Natural killer cell (primary cell): ENCODE measurements around the gene ZNF532. TPM values are rescaled to one million over a fixed set of nuclear protein-coding genes. Genes with fewer than 3 reads are reported as not detected.
"Not testable (repeated sequence)": the region's sequence is repeated elsewhere in the genome, so short reads cannot be mapped to it uniquely, and the experiment has no call there.

Source experiments
- ATAC-seq, 3 donors: fragments of 150-1000 bp in 2 of 3; fragments of 200-7000 bp in 1 of 3; cut with Tn5 transposase; 1 replicate in 1 of 3; 2 replicates in 2 of 3; pipeline ENCODE4 v1.10.0; 2021; ENCODE audit warnings: mild to moderate bottlenecking in 2 of 3, moderate library complexity in 2 of 3
- DNase-seq, 2 donors: peaks; one replicate each; pipeline versions ENCODE4 v3.0.0 to v3.0.0-alpha.2; 2013 to 2021; ENCODE audit warnings: mixed read lengths in 1 of 2
- H3K27ac ChIP-seq: one replicate; pipeline ENCODE4 v1.5.1; 2013; ENCODE audit warnings: mild to moderate bottlenecking, low read length
- H3K27me3 ChIP-seq: one replicate; pipeline ENCODE4 v1.6.1; 2013; ENCODE audit warnings: low read length; ENCODE audit not compliant: control insufficient read depth, insufficient read depth
- H3K36me3 ChIP-seq: one replicate; pipeline ENCODE4 v1.6.1; 2013; ENCODE audit warnings: low read length; ENCODE audit not compliant: control insufficient read depth, insufficient read depth
- H3K4me1 ChIP-seq: one replicate; pipeline ENCODE4 v1.6.1; 2013; ENCODE audit warnings: low read length; ENCODE audit not compliant: control insufficient read depth, insufficient read depth
- H3K4me3 ChIP-seq: one replicate; pipeline ENCODE4 v1.5.1; 2013; ENCODE audit warnings: low read length
- H3K9me3 ChIP-seq: one replicate; pipeline ENCODE4 v1.6.1; 2013; ENCODE audit warnings: low read length; ENCODE audit not compliant: control insufficient read depth, insufficient read depth
- H3K27ac Mint-ChIP-seq, 2 donors: one replicate each; pipeline ENCODE4 v1.8.0; 2022; ENCODE audit warnings: mild to moderate bottlenecking in 2 of 2, mixed read lengths in 2 of 2, moderate library complexity in 1 of 2
- H3K27me3 Mint-ChIP-seq, 2 donors: one replicate each; pipeline ENCODE4 v1.8.0; 2022; ENCODE audit warnings: low read depth in 2 of 2, mixed read lengths in 2 of 2
- H3K36me3 Mint-ChIP-seq: one replicate; pipeline ENCODE4 v1.8.0; 2022; ENCODE audit warnings: mixed read lengths
- H3K4me1 Mint-ChIP-seq, 2 donors: one replicate each; pipeline ENCODE4 v1.8.0; 2022; ENCODE audit warnings: mixed read lengths in 2 of 2
- H3K4me3 Mint-ChIP-seq: one replicate; pipeline ENCODE4 v1.8.0; 2022; ENCODE audit warnings: mild to moderate bottlenecking, moderate library complexity, mixed read lengths
- H3K9me3 Mint-ChIP-seq, 2 donors: one replicate each; pipeline ENCODE4 v1.8.0; 2022; ENCODE audit warnings: mixed read lengths in 2 of 2
- CTCF ChIP-seq: fragments of 200-600 bp; IDR thresholded peaks from one replicate; pipeline ENCODE4 v1.8.0; 2022; ENCODE audit warnings: antibody characterized with exemption
- WGBS: methylation state at CpG from one replicate; pipeline ENCODE4 v1.1.7; 2013; ENCODE audit warnings: missing lambda C conversion rate; ENCODE audit not compliant: insufficient coverage; 5-methylcytosine and 5-hydroxymethylcytosine counted together
- intact Hi-C: fragments of 100-400 bp; cut with micrococcal nuclease; formaldehyde crosslinking; loops from one replicate; pipeline ENCODE4 v1.14.2; 2022
- total RNA-seq, 4 donors: library from RNA; stranded (reverse); fragments of 120-200 nt in 1 of 4; gene quantifications; one replicate each; pipeline versions ENCODE4 v1.2.3 to v1.2.4, GENCODE V29; 2013 to 2022

ZNF532 gene
- total RNA-seq, 3 donors from 2014 or later (not counting 1 experiment from before 2014, with no cell fraction given) = 4.8 to 28.5 (median 6.1) TPM

GRCh38 chr18:58853561-58853960, 11.1 kb upstream of the ZNF532 start:
- H3K4me1 Mint-ChIP-seq = no peaks in the 10 kb centered on the region
- no peaks in the 10 kb centered on the region for H3K36me3 Mint-ChIP-seq
- no peak for ATAC-seq
- no peak for DNase-seq
- H3K27me3 Mint-ChIP-seq = peaks cover 9 to 15% of the 10 kb centered on the region in 2 donors
- intact Hi-C loops = no loop called here
- Histone ChIP-seq H3K4me1 (no peaks in the 10 kb centered on the region), H3K36me3 (no peaks in the 10 kb centered on the region), H3K4me3 (no peak overlapping the region), H3K27me3 (no peaks in the 10 kb centered on the region), H3K27ac (no peak overlapping the region), H3K9me3 (no peaks in the 10 kb centered on the region)
- TF ChIP-seq CTCF = no peak
- WGBS = 92% methylated on average over 3 of the region's 3 CpGs
- H3K9me3 Mint-ChIP-seq = no peaks in the 10 kb centered on the region
- no peak overlapping the region for H3K4me3 Mint-ChIP-seq
- no peak overlapping the region for H3K27ac Mint-ChIP-seq

GRCh38 chr18:58855521-58855920, 9.2 kb upstream of the ZNF532 start:
- H3K36me3 Mint-ChIP-seq, ATAC-seq, H3K27ac ChIP-seq: not testable (repeated sequence)

GRCh38 chr18:58856881-58857280, 7.8 kb upstream of the ZNF532 start:
- H3K27ac ChIP-seq = no peak overlapping the region
- no peaks in the 10 kb centered on the region for H3K4me1 ChIP-seq
- no peak overlapping the region for H3K27ac Mint-ChIP-seq
- ATAC-seq = no peak
- no peaks in the 10 kb centered on the region for H3K36me3 ChIP-seq
- H3K36me3 Mint-ChIP-seq = no peaks in the 10 kb centered on the region
- WGBS = 92% methylated on average over 7 of the region's 9 CpGs
- H3K9me3 ChIP-seq = no peaks in the 10 kb centered on the region
- no peaks in the 10 kb centered on the region for H3K9me3 Mint-ChIP-seq
- no peaks in the 10 kb centered on the region for H3K4me1 Mint-ChIP-seq
- no peak overlapping the region for H3K4me3 Mint-ChIP-seq
- H3K27me3 Mint-ChIP-seq = peaks cover 8 to 20% of the 10 kb centered on the region in 2 donors
- no peak overlapping the region for H3K4me3 ChIP-seq
- DNase-seq = no peak
- intact Hi-C loops = no loop called here
- no peak for TF ChIP-seq CTCF
- no peaks in the 10 kb centered on the region for H3K27me3 ChIP-seq

More at GRCh38 chr18:58855521-58855920, 9.2 kb upstream of the ZNF532 start:
- H3K27ac Mint-ChIP-seq, H3K4me1 Mint-ChIP-seq, H3K4me1 ChIP-seq, H3K27me3 Mint-ChIP-seq, H3K4me3 ChIP-seq, intact Hi-C loops, H3K36me3 ChIP-seq, H3K4me3 Mint-ChIP-seq, H3K9me3 ChIP-seq, H3K27me3 ChIP-seq, H3K9me3 Mint-ChIP-seq, DNase-seq: not testable (repeated sequence)
- 95% methylated on average over 7 of the region's 7 CpGs for WGBS

DNA sequence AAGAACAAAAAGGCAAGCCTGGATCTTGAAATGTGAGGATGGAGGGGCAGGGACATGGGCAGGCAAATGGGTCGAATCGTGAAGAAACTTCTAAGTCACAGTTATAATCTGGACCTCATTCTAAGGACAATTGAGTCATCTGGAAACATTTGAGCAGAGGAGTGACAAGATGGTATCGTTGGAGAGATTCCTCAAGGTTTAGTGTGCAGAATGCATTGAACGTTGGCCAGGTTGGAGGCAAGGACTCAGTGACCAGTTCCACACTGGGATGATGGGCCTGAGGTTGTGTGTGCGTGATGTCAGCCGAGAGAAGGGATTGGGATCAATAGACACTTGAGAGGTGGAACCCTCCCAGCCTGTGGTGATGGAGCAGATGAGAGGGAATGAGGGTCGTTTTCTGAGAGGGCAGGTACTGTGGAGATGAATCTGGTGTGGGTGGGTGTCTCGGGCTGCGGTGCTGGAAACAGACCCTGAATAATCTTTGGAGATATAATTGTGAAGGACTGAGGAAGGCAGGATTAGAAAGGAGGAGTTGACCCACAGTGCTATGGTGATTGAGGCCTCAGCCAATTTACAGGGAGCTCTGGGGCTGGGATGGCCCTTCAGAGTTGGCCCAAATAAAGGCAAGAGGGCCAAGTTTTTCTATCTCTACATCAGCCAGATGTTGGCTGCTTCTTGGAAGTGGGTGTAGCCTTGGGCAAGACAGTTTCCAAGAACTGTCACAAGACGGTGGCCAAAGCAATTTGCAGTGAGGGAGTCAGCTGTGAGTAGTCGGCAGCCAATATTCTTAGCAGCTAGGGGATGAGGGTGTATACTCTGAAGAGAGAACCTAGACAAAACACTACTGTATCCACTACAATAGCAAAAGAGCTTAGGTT, 5.8 kb upstream of the ZNF532 start:
- Mint-ChIP-seq H3K4me3 (no peak overlapping the region), H3K9me3 (no peaks in the 10 kb centered on the region), H3K27me3 (peaks cover 15 to 31% of the 10 kb centered on the region in 2 donors), H3K4me1 (peaks cover 4 to 5% of the 10 kb centered on the region in 2 donors), H3K27ac (no peak overlapping the region), H3K36me3 (no peaks in the 10 kb centered on the region)
- 93% methylated on average over 10 of the region's 11 CpGs for WGBS
- no peak for DNase-seq
- H3K4me1 ChIP-seq = peaks cover 8% of the 10 kb centered on the region
- no peaks in the 10 kb centered on the region for H3K36me3 ChIP-seq
- H3K27me3 ChIP-seq = peaks cover 3% of the 10 kb centered on the region
- no peaks in the 10 kb centered on the region for H3K9me3 ChIP-seq
- no peak overlapping the region for H3K27ac ChIP-seq
- ATAC-seq = no peak
- no peak overlapping the region for H3K4me3 ChIP-seq
- intact Hi-C loops = no loop called here
- TF ChIP-seq CTCF = no peak
